T-helper 2 cell treated with Interferon-gamma antibody and Interleukin-4, amounts not matched to agents 100 ng/mL and 5 ng/mL, for 36 hours (primary cell): ENCODE results near the gene GDI2. TPM values are rescaled to one million over a fixed set of nuclear protein-coding genes. Genes with fewer than 3 reads are reported as not detected.

Experiments used
- intact Hi-C: fragments of 100-400 bp; cut with micrococcal nuclease; formaldehyde crosslinking; loops from one replicate; pipeline ENCODE4 v1.15.1; 2023
- total RNA-seq: library from RNA; stranded (reverse); gene quantifications from 2 replicates; pipeline ENCODE4 v1.2.3, GENCODE V29; 2022

GDI2 gene
- total RNA-seq, 1 donor from 2014 or later: 261 TPM

DNA sequence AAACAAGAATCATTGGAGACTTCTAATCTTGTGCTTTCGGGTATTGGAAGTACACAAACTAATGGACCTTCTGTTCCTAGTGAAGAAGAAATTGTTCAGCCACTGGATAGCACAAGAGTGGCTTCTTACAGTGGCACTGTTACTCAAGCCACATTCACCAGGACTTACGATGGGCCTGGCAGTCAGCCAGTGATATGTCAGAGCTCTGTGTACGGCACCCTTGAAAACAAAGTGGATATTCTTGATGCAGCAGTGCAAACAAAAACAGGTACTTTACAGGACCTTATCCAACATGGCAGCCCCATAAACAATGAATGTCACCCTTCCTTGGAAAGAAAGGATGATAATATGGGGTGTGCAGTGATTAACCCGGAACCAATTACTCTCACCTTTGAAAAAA, 67.0 kb downstream of the GDI2 start:
- intact Hi-C loops: no loop called here

DNA sequence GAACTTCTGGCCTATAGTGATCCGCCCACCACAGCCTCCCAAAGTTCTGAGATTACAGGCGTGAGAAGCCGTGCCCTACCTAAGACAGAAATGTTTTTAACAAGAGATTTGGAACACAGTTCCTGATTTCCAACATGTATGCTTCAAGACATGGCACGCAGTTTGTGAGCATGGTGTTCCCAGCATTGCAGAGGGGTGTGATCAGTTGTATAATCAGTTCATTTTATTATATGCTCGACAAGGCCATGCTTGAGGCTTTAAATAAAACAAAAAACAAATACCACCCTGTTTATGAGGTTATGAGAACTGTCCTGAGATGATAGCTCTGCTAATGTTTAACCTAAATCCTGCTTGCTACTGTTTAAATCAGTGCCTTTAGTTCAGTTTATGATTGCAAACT, 68.4 kb downstream of the GDI2 start:
- intact Hi-C loops: no loop called here

DNA sequence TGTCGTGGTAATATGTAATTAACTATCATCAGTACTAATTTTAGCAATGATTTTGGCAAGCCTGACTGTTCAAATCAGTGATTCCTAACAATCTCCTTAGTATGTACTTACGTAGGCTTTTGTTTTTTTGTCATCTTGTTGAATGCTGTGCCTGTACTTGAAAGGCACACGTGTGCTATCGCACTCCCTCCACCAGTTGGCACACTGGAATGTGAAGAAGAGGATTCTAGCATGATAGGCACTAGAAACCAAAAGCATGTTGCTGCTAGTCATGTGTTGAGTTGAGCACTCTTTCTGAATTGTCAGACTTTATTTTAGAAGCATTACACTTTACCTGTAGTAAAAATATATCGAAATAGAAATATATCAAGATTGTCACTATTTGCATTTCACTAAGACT, 69.5 kb downstream of the GDI2 start:
- intact Hi-C loops: no loop called here

GRCh38 chr10:5742116-5742515, 71.1 kb downstream of the GDI2 start:
- intact Hi-C loops: no loop called here

GRCh38 chr10:5741276-5741675, 72.0 kb downstream of the GDI2 start:
- intact Hi-C loops: no loop called here

- intact Hi-C loops: no loop called here
Observed at GRCh38 chr10:5738427-5738826, 74.8 kb downstream of the GDI2 start.

DNA sequence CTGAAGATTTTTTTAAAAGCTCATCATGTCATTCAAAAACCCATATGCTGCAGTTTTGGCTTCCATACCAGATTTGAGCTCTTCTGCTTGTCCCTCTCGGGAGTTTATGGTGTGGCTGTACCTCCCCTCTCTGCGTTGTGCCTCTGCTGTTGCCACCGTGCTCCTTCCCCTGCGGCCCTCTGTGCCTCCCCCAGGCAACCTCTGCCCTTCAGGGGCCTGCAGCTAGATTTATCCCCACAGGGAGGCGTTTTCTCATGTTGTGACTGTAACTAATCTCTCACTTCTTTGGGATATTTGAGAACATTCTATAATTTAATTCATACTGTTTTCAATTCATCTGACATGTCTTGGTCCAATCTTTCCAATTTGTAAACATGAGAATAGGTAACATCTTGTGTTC, 75.9 kb downstream of the GDI2 start:
- intact Hi-C loops: no loop called here

DNA sequence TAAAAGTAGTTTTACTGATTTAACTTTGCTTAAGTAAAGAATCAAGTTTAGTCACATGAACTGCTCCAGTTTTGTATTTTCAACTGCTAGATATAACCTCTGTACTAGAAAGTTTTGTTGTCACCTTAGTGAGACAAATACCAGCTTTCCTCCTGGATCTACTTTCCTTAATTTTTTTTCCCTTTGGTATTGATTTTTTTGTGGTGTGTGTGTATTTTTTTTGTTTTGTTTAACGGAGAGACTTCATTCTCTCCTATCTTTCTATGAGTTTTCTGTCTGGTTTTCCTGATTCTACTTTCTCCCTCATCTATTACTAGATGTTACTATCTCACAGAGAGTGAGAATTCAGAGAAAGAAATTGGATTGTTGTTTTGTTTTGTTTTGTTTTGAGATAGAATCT, 76.6 kb downstream of the GDI2 start:
- intact Hi-C loops: no loop called here

DNA sequence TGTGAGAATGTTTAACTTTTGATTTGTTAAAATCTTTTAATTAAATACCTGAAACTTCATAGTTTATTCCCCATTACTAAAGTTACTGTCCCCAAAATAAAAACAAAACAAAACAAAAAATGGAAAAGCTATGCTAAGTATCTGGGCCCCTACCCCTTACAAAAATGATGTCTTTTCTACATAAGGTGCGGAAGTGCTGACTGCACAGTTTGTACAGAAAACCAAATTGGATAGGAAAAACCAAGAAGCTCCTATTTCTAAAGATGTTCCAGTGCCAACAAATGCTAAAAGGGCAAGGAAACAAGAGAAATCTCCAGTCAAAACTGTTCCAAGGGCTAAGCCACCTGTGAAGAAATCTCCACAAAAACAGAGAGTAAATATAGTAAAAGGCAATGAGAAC, 78.1 kb downstream of the GDI2 start:
- intact Hi-C loops: no loop called here

DNA sequence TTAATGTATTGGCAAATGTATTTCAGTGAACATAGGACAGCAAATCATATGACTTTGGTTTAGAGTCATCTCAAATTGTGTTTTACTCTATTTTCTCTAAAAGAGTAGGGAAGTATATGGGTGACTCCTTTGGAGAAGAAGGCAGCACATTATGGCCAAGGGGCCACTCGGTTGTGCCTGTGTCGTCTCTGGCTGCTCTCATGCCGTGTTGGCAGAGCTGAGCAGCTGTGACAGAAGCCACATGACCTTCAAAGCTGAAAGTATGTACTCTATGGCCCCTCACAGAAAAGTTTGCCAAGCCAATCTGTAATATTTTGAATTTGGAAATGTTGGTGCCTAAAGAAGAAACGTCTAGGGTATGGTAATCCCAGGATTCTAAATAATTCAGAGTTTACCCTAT, 81.1 kb downstream of the GDI2 start:
- intact Hi-C loops: loop anchor here (5.0 kb wide), 1 partner anchor 45 kb away; no protein-coding TSS in a partner anchor

GRCh38 chr10:5731559-5731958, 81.7 kb downstream of the GDI2 start:
- intact Hi-C loops: loop anchor here (5.0 kb wide), 1 partner anchor 44 kb away; no protein-coding TSS in a partner anchor

DNA sequence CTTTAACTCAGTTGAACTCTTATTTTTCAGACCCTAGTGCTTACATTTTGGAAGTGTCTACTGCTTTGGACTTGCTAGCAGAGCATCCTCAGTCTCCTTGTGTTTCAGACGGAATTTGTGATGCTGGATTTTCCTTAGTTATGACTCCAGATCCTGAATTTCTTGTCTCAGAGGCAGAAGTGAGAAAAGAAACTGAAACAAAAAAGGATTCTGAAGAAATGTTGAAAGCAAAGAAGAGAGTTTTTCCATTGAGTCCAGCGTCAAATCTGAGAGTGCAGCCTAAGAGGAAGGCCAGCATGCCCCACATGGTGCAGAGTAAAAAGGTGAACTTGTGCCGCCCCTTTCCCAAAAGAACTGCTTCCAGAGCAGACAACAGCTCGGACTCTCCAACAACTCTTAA, 82.5 kb downstream of the GDI2 start:
- intact Hi-C loops: loop anchor here (5.0 kb wide), 1 partner anchor 43 kb away; no protein-coding TSS in a partner anchor

DNA sequence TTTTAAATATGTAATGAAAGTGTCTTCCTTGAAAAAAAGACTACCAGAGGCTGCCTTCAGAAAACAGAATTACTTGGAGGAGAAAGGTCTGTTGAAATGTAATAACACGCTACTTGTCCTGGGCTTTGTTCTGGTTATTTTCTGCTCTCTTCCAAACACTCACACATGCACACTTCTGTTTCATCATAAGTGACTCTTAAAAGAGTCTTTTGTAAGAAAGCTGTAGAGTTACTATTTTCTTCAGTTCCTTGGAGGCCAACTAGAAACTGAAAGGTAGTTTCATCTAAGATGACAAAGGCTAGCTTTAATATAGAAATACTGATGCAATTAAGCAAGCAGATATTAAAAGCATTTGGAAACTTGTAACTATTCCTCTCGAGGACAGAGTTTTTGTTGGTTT, 89.5 kb downstream of the GDI2 start:
- intact Hi-C loops: no loop called here

- intact Hi-C loops: no loop called here
Observed at GRCh38 chr10:5720182-5720581, 93.1 kb downstream of the GDI2 start.

GRCh38 chr10:5719546-5719945, 93.7 kb downstream of the GDI2 start:
- intact Hi-C loops: no loop called here

Other genes with a start within 250 kb of the GDI2 start
- 9.0 and 9.5 TPM in 2 replicates for gene ASB13, start 146.8 kb downstream of the GDI2 start, total RNA-seq
- 62.4 and 63.0 TPM in 2 replicates for gene TASOR2, start 128.6 kb downstream of the GDI2 start, total RNA-seq
- 6.2 and 6.6 TPM in 2 replicates for gene ANKRD16, start 76.5 kb upstream of the GDI2 start, total RNA-seq
- 66.0 and 69.4 TPM in 2 replicates for gene FBH1, start 76.8 kb upstream of the GDI2 start, total RNA-seq
- gene IL15RA, start 164.1 kb upstream of the GDI2 start, total RNA-seq: 22.1 and 23.1 TPM in 2 replicates
- 239 and 245 TPM in 2 replicates for gene IL2RA, start 248.9 kb upstream of the GDI2 start, total RNA-seq